OCI-LY7 (cell line): ENCODE measurements around the gene GNB1. TPM values are rescaled to one million over a fixed set of nuclear protein-coding genes. Genes with fewer than 3 reads are reported as not detected.

Experiments
- BruUV-seq: library from RNA; stranded (reverse); fragments of 400-500 nt; replicated peaks from 2 replicates; lab custom pipeline; 2021; lab: Mats Ljungman, UMichigan
- CTCF ChIA-PET: fragments of 300-600 bp; sonication (Branson Sonifier 250); formaldehyde crosslinking; loops from one replicate; lab custom pipeline; 2022; ENCODE audit warnings: antibody characterized with exemption; ENCODE audit not compliant: unreplicated experiment; lab: Charles Lee
- POLR2A ChIA-PET: fragments of 300-600 bp; sonication (Branson Sonifier 250); formaldehyde crosslinking; loops from one replicate; lab custom pipeline; 2022; ENCODE audit warnings: antibody characterized with exemption; lab: Charles Lee
- DNase-seq: peaks from one replicate; pipeline ENCODE4 v3.0.0-alpha.2; 2015; ENCODE audit warnings: low spot score
- H2AFZ ChIP-seq: fragments of 200-600 bp; sonication (generic), shearing (Covaris generic); 2 replicates; pipeline ENCODE4 v1.6.1; 2014; ENCODE audit warnings: mild to moderate bottlenecking, antibody characterized with exemption, low read length, moderate library complexity
- H3K27ac ChIP-seq: fragments of 200-600 bp; sonication (generic); 2 replicates; pipeline ENCODE4 v1.5.1; 2014; ENCODE audit warnings: mixed run types, low read depth, mild to moderate bottlenecking, moderate library complexity, low read length, inconsistent platforms; ENCODE audit not compliant: poor library complexity, severe bottlenecking
- H3K36me3 ChIP-seq: fragments of 200-600 bp; sonication (generic); 2 replicates; pipeline ENCODE4 v1.6.1; 2014; ENCODE audit warnings: mild to moderate bottlenecking, antibody characterized with exemption, low read length, moderate library complexity, mixed read lengths; ENCODE audit not compliant: insufficient read depth
- H3K4me1 ChIP-seq: fragments of 200-600 bp; sonication (generic); 2 replicates; pipeline ENCODE4 v1.5.1; 2014; ENCODE audit warnings: mild to moderate bottlenecking, low read length; ENCODE audit not compliant: insufficient read depth, poor library complexity, severe bottlenecking
- H3K4me2 ChIP-seq: fragments of 200-600 bp; sonication (generic); 2 replicates; pipeline ENCODE4 v1.6.1; 2014; ENCODE audit warnings: mild to moderate bottlenecking, low read length
- H3K4me3 ChIP-seq: fragments of 200-600 bp; sonication (generic); 2 replicates; pipeline ENCODE4 v1.5.1; 2014; ENCODE audit warnings: mild to moderate bottlenecking, low read depth, low read length; ENCODE audit not compliant: poor library complexity, severe bottlenecking
- H3K79me2 ChIP-seq: fragments of 200-600 bp; sonication (generic); 2 replicates; pipeline ENCODE4 v1.6.1; 2016; ENCODE audit warnings: low read depth, mild to moderate bottlenecking, low read length, moderate library complexity, mixed read lengths; ENCODE audit not compliant: insufficient read depth
- H3K9me2 ChIP-seq: fragments of 200-600 bp; sonication (generic); 2 replicates; pipeline ENCODE4 v1.6.1; 2016; ENCODE audit warnings: mild to moderate bottlenecking, low read length, mixed read lengths; ENCODE audit not compliant: insufficient read depth
- H3K9me3 ChIP-seq: fragments of 200-600 bp; sonication (generic); 2 replicates; pipeline ENCODE4 v1.6.1; 2014; ENCODE audit warnings: mild to moderate bottlenecking, mixed run types, low read length, mixed read lengths
- H4K20me1 ChIP-seq: fragments of 200-600 bp; sonication (generic); 2 replicates; pipeline ENCODE4 v1.6.1; 2014; ENCODE audit warnings: mild to moderate bottlenecking, antibody characterized with exemption, low read length, moderate library complexity, mixed read lengths; ENCODE audit not compliant: insufficient read depth
- CTCF ChIP-seq: fragments of 200-600 bp; sonication (generic); conservative IDR thresholded peaks from 2 replicates; pipeline ENCODE4 v1.5.1; 2014; ENCODE audit warnings: mild to moderate bottlenecking, antibody characterized with exemption, low read length, moderate library complexity, mixed read lengths
- EZH2phosphoT487 ChIP-seq: fragments of 200-600 bp; sonication (generic); IDR thresholded peaks from 2 replicates; pipeline ENCODE4 v1.6.1; 2018; ENCODE audit warnings: low read depth, borderline replicate concordance, mild to moderate bottlenecking, mixed run types, antibody characterized with exemption, low read length, moderate library complexity, mixed read lengths
- intact Hi-C: fragments of 100-400 bp; cut with micrococcal nuclease; formaldehyde crosslinking; loops from one replicate; pipeline ENCODE4 v1.10.0; 2022; ENCODE audit not compliant: unreplicated experiment
- total RNA-seq, 2 experiments: library from RNA; depleted of rRNA in 1 of 2; stranded (reverse); fragments of >200 nt in 1 of 2; shearing (Covaris generic) in 1 of 2; gene quantifications; 2 replicates each; pipeline ENCODE4 v1.2.3, GENCODE V29; 2014 to 2022

GNB1 gene
- total RNA-seq, 2 experiments from 2014 or later = 101 to 502 TPM

DNA sequence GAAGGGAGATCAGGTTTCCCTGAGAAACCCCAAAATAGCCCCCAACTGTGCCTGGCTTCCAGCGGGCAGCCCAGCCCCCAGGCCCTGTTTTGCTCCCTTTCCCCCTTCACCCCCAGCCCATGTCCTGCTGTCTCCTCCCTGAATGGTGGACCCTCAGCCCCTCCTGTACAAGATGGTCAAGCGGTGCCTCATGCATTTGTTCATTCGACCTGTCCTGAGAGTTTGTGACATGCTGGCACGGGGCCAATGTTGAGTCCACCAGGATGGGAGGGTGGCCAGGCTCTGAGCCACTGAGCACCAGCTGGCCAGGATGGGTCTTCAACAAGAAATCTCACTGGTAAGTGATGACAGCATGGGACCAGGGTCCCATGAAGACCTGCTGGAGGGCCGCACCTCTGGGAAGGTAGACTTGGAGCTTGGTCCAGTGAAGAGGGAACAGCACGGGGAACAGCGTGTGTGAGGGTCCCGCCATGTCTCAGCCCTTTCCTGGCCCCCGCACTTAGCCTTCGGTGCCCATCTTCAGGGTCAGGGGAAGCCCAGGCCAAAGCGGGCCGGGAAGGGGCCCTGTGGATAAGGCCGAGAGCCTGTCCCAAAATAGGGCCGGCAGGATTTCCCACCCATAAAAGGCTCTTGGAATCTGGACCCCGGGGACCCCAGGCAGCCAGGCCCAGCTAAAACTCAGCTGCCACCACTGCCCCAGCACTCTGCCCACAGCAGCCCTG, 24.2 kb upstream of the GNB1 start, which contains the start of gene CALML6:
TSS of gene CALML6 (plus strand) at position 290 of the 722 bp plus-strand sequence. CDS start at position 311, 21 bp downstream.
- no peak within 1 kb of the TSS for H3K4me3 ChIP-seq
- H3K4me1 ChIP-seq = peaks cover 17% of the 10 kb centered on the region
- no peak for TF ChIP-seq CTCF
- TF ChIP-seq EZH2phosphoT487 = no peak
- intact Hi-C loops = no loop called here
- no peak within 1 kb of the TSS for H3K27ac ChIP-seq
- no peak within 1 kb of the TSS for H3K4me2 ChIP-seq
- ChIA-PET POLR2A (no interaction called here), CTCF (no interaction called here)
- no peak for DNase-seq
- H3K9me2 ChIP-seq = no peaks in the 10 kb centered on the region
- H3K36me3 ChIP-seq = no peaks in the 10 kb centered on the region
- BruUV-seq = no TSS peak
- no peaks in the 10 kb centered on the region for H4K20me1 ChIP-seq
- H3K9me3 ChIP-seq = no peaks in the 10 kb centered on the region
- no peak within 1 kb of the TSS for H2AFZ ChIP-seq
- H3K79me2 ChIP-seq = no peaks in the 10 kb centered on the region

- no peak overlapping the region for H3K4me3 ChIP-seq
- no peaks in the 10 kb centered on the region for H3K9me3 ChIP-seq
- intact Hi-C loops = no loop called here
- no peak for DNase-seq
- TF ChIP-seq EZH2phosphoT487 = no peak
- no peak for TF ChIP-seq CTCF
- H3K27ac ChIP-seq = no peak overlapping the region
- POLR2A ChIA-PET = no interaction called here
- H3K9me2 ChIP-seq = no peaks in the 10 kb centered on the region
- H2AFZ ChIP-seq = no peak overlapping the region
- H3K79me2 ChIP-seq = no peaks in the 10 kb centered on the region
- peaks cover 19% of the 10 kb centered on the region for H3K4me1 ChIP-seq
- no TSS peak for BruUV-seq
- H4K20me1 ChIP-seq = no peaks in the 10 kb centered on the region
- no peaks in the 10 kb centered on the region for H3K36me3 ChIP-seq
- CTCF ChIA-PET = no interaction called here
- no peak overlapping the region for H3K4me2 ChIP-seq
Observed at GRCh38 chr1:1914101-1914970, 23.4 kb upstream of the GNB1 start.
